T-helper 17 cell (primary cell): ENCODE results near the gene TRIM67. TPM values are rescaled to one million over a fixed set of nuclear protein-coding genes. Genes with fewer than 3 reads are reported as not detected.

Experiments used
- ATAC-seq: fragments of 150-1000 bp; cut with Tn5 transposase; 2 replicates; pipeline ENCODE4 v1.10.0; 2021; ENCODE audit warnings: mild to moderate bottlenecking, moderate library complexity
- DNase-seq, 3 donors: peaks; one replicate each; pipeline versions ENCODE4 v3.0.0 to v3.0.0-alpha.2; 2020 to 2021
- H3K9me3 ChIP-seq: one replicate; pipeline ENCODE4 v1.7.0; 2013; ENCODE audit warnings: low read length, mild to moderate bottlenecking; ENCODE audit not compliant: control insufficient read depth, poor library complexity, severe bottlenecking
- H3K27ac Mint-ChIP-seq: one replicate; pipeline ENCODE4 v1.8.0; 2022; ENCODE audit warnings: mild to moderate bottlenecking, moderate library complexity, mixed read lengths
- H3K27me3 Mint-ChIP-seq: one replicate; pipeline ENCODE4 v1.8.0; 2022; ENCODE audit warnings: mixed read lengths
- H3K36me3 Mint-ChIP-seq: one replicate; pipeline ENCODE4 v1.8.0; 2022; ENCODE audit warnings: low read depth, mixed read lengths
- H3K4me1 Mint-ChIP-seq: one replicate; pipeline ENCODE4 v1.8.0; 2022; ENCODE audit warnings: mild to moderate bottlenecking, mixed read lengths
- H3K4me3 Mint-ChIP-seq: one replicate; pipeline ENCODE4 v1.8.0; 2022; ENCODE audit warnings: mild to moderate bottlenecking, moderate library complexity, mixed read lengths
- total RNA-seq, 4 donors: library from RNA in 2 of 4; stranded (reverse) in 2 of 4; gene quantifications; one replicate each; pipeline ENCODE4 v1.2.3 and lab custom pipeline; 2022 to 2026

The TRIM67 gene
- total RNA-seq, 2 donors from 2014 or later = not detected

GRCh38 chr1:231194476-231194842, 32.6 kb downstream of the TRIM67 start:
- no peak for DNase-seq
- Mint-ChIP-seq H3K27ac (no peak overlapping the region), H3K4me3 (no peak overlapping the region), H3K4me1 (no peaks in the 10 kb centered on the region), H3K36me3 (no peaks in the 10 kb centered on the region), H3K27me3 (peaks cover 39% of the 10 kb centered on the region)
- no peaks in the 10 kb centered on the region for H3K9me3 ChIP-seq
- no peak for ATAC-seq

- Mint-ChIP-seq H3K27me3 (peaks cover 39% of the 10 kb centered on the region), H3K4me3 (no peak overlapping the region), H3K4me1 (no peaks in the 10 kb centered on the region), H3K36me3 (no peaks in the 10 kb centered on the region), H3K27ac (no peak overlapping the region)
- no peaks in the 10 kb centered on the region for H3K9me3 ChIP-seq
- DNase-seq (no peak), ATAC-seq (no peak)
Observed at GRCh38 chr1:231194843-231195516, 33.1 kb downstream of the TRIM67 start.

DNA sequence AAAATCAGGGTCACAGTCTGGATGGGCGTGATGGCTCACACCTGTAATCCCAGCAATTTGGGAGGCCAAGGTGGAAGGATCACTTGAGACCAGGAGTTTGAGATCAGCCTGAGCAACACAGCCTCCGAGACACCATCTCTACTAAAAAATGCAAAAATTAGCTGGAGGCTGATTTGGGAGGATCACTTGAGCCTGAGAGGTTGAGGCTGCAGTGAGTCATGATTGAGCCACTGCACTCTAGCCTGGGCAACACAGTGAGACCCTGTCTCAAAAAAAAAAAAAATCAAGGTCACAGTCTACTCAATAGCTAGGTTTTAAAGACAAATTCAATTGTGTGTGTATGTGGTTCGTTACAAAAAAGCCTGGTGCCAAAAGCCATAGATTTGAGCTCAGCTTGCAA, 34.4 kb downstream of the TRIM67 start:
- DNase-seq (no peak), ATAC-seq (no peak)
- H3K9me3 ChIP-seq = no peaks in the 10 kb centered on the region
- no peaks in the 10 kb centered on the region for H3K36me3 Mint-ChIP-seq
- no peak overlapping the region for H3K4me3 Mint-ChIP-seq
- no peak overlapping the region for H3K27ac Mint-ChIP-seq
- no peaks in the 10 kb centered on the region for H3K4me1 Mint-ChIP-seq
- peaks cover 33% of the 10 kb centered on the region for H3K27me3 Mint-ChIP-seq

- no peaks in the 10 kb centered on the region for H3K36me3 Mint-ChIP-seq
- no peaks in the 10 kb centered on the region for H3K9me3 ChIP-seq
- peaks cover 29% of the 10 kb centered on the region for H3K27me3 Mint-ChIP-seq
- H3K27ac Mint-ChIP-seq = no peak overlapping the region
- ATAC-seq (no peak), DNase-seq (no peak)
- no peak overlapping the region for H3K4me3 Mint-ChIP-seq
- H3K4me1 Mint-ChIP-seq = peaks cover 2% of the 10 kb centered on the region
Observed at GRCh38 chr1:231196728-231197127, 34.9 kb downstream of the TRIM67 start.

GRCh38 chr1:231199868-231200267, 38.0 kb downstream of the TRIM67 start:
- H3K9me3 ChIP-seq = no peaks in the 10 kb centered on the region
- DNase-seq (no peak), ATAC-seq (no peak)
- no peak overlapping the region for H3K27ac Mint-ChIP-seq
- H3K36me3 Mint-ChIP-seq = peaks cover 2% of the 10 kb centered on the region
- no peak overlapping the region for H3K4me3 Mint-ChIP-seq
- H3K27me3 Mint-ChIP-seq = peaks cover 36% of the 10 kb centered on the region
- H3K4me1 Mint-ChIP-seq = peaks cover 9% of the 10 kb centered on the region

DNA sequence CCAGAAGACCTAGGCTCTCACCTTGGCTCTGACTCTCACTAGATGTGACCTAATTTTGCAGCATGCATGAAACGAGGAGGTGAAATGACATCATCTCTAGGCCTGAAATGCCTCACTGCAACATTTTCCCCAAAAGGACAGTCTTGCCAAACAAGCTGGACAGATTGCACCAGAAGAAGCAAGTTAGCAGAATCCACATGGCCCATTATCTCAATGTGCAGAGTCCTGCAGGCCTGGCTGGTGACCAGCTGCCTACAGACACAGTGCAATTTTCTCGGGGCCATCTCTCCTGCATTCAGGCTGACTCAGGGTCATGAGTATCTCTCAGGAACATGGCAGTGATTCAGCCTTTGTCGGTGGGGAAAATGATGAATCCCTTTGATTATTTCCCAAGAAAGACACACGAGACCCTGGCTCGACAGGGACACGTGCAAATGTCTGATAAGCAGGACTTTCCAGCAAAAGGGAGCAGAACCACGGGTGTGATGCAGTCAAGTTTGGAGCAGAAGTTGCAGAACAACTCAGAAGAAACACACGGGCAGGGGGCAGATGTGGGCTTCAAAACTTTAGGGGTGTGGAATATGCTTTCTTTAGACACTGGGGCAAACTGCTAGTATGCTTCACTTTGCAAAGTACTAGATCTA, 38.7 kb downstream of the TRIM67 start:
- H3K27ac Mint-ChIP-seq = no peak overlapping the region
- DNase-seq (no peak), ATAC-seq (no peak)
- H3K36me3 Mint-ChIP-seq = peaks cover 2% of the 10 kb centered on the region
- H3K9me3 ChIP-seq = no peaks in the 10 kb centered on the region
- peaks cover 9% of the 10 kb centered on the region for H3K4me1 Mint-ChIP-seq
- no peak overlapping the region for H3K4me3 Mint-ChIP-seq
- H3K27me3 Mint-ChIP-seq = peaks cover 42% of the 10 kb centered on the region

DNA sequence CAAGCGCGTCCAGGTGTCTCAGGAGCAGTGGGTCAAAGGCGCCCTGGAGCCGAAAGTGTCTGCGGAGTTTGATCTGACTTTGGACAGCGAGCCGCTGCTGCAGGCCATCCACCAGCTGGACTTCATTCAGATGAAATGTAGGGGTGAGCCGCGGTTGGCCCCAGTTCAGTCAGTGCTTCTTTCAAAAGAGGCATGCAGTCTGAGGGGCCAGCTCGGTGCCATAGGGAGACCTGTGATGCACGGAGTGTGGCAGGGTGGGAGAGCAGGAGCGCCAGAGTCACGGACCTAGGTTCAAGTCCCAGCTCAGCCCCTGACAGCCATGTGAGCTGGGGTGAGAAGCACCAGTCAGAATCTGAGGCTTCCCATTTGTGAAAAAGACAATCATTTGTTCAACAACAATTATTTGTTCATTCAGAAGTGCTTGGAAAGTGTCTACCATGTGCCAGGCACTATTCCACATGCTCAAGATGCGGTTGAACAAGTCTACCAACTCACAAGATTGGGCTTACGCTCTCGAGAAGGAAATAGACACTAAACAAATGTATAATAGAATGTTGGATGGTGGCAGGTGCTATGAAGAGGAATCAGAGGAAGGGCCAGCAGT, 39.6 kb downstream of the TRIM67 start:
- Mint-ChIP-seq H3K4me1 (peaks cover 9% of the 10 kb centered on the region), H3K27ac (no peak overlapping the region), H3K4me3 (no peak overlapping the region), H3K27me3 (peaks cover 33% of the 10 kb centered on the region), H3K36me3 (peaks cover 2% of the 10 kb centered on the region)
- ATAC-seq = no peak
- no peaks in the 10 kb centered on the region for H3K9me3 ChIP-seq
- no peak for DNase-seq

GRCh38 chr1:231201979-231202633, 40.2 kb downstream of the TRIM67 start:
- Mint-ChIP-seq H3K4me3 (no peak overlapping the region), H3K4me1 (peaks cover 9% of the 10 kb centered on the region), H3K27me3 (peaks cover 33% of the 10 kb centered on the region), H3K36me3 (peaks cover 2% of the 10 kb centered on the region), H3K27ac (no peak overlapping the region)
- ATAC-seq = no peak
- no peak for DNase-seq
- H3K9me3 ChIP-seq = no peaks in the 10 kb centered on the region

DNA sequence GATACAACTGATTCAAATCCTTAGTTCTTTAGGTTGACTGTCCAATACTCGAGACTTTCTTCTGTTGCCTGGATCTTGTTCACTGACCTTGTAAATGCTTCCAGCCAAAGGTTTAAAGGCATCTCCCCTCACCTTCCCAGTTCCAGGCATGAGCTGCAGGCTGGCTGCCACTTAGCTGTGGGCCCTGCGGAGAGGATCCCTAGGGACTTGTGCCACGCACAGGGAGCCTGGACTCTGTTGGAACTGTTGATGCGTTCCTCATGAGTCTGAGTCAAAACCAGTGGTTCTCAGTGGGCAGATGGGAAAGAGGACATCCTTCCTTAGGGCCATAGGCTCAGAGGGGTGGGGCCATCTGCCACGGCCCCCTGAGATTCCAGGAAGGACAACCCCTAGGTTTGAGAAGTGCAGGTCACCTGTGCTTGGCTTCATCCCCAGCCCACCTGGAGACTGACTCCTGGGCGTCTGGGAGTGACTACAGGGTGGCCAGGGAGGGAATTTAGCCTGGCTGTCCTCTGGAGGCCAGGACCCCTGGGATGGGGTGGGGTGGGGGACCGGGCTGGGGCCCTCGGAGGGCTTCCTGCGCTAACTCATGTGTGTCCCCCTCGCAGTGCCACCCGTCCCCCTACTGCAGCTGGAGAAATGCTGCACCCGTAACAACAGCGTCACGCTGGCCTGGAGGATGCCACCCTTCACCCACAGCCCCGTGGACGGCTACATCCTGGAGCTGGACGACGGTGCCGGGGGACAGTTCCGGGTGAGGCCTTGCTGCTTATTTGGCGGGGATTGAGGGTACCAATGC, 41.6 kb downstream of the TRIM67 start:
- no peak for DNase-seq

GRCh38 chr1:231206856-231207255, 45.0 kb downstream of the TRIM67 start:
- H3K9me3 ChIP-seq = no peaks in the 10 kb centered on the region
- peaks cover 2% of the 10 kb centered on the region for H3K36me3 Mint-ChIP-seq

More for the DNA sequence above, 41.6 kb downstream of the TRIM67 start:
- peaks cover 2% of the 10 kb centered on the region for H3K36me3 Mint-ChIP-seq
- H3K27me3 Mint-ChIP-seq = peaks cover 20% of the 10 kb centered on the region
- no peak overlapping the region for H3K4me3 Mint-ChIP-seq
- H3K4me1 Mint-ChIP-seq = peaks cover 9% of the 10 kb centered on the region
- ATAC-seq = no peak
- no peak overlapping the region for H3K27ac Mint-ChIP-seq
- no peaks in the 10 kb centered on the region for H3K9me3 ChIP-seq

GRCh38 chr1:231207437-231207836, 45.6 kb downstream of the TRIM67 start:
- Mint-ChIP-seq H3K36me3 (peaks cover 2% of the 10 kb centered on the region), H3K27me3 (peaks cover 20% of the 10 kb centered on the region), H3K4me1 (peaks cover 9% of the 10 kb centered on the region)

More at GRCh38 chr1:231206856-231207255, 45.0 kb downstream of the TRIM67 start:
- Mint-ChIP-seq H3K4me1 (peaks cover 12% of the 10 kb centered on the region), H3K4me3 (no peak overlapping the region), H3K27ac (no peak overlapping the region), H3K27me3 (peaks cover 20% of the 10 kb centered on the region)
- DNase-seq (no peak), ATAC-seq (no peak)

GRCh38 chr1:231208980-231209379, 47.1 kb downstream of the TRIM67 start:
- DNase-seq = no peak
- peaks cover 2% of the 10 kb centered on the region for H3K36me3 Mint-ChIP-seq
- no peaks in the 10 kb centered on the region for H3K9me3 ChIP-seq
- H3K27ac Mint-ChIP-seq = peak overlapping the region; percentile 69
- ATAC-seq = no peak
- no peak overlapping the region for H3K4me3 Mint-ChIP-seq
- H3K27me3 Mint-ChIP-seq = peaks cover 20% of the 10 kb centered on the region
- peaks cover 6% of the 10 kb centered on the region for H3K4me1 Mint-ChIP-seq

More at GRCh38 chr1:231207437-231207836, 45.6 kb downstream of the TRIM67 start:
- no peak for ATAC-seq
- no peaks in the 10 kb centered on the region for H3K9me3 ChIP-seq
- H3K27ac Mint-ChIP-seq = no peak overlapping the region
- H3K4me3 Mint-ChIP-seq = no peak overlapping the region
- DNase-seq = no peak

DNA sequence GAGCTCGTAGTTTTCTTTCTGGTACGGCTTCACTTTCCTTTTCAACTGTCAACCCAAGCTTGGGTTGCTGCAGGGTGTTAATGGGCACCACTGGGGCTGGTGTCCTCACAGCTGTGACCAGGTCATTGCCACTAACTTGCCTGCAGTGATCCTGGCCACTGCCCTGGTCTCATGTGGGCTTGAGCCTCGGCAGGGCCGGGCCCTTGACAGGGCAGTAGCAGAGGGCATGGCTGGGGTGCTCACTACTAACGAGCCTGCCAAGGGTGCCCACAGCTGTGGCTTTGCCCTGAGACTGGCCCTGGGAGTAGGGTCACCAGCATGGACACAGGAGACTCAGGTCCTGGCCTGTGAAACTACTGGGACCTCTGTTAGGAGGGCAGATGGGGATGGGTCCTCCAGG, 47.7 kb downstream of the TRIM67 start:
- H3K4me1 Mint-ChIP-seq = peaks cover 6% of the 10 kb centered on the region
- H3K27me3 Mint-ChIP-seq = peaks cover 16% of the 10 kb centered on the region
- H3K9me3 ChIP-seq = no peaks in the 10 kb centered on the region
- H3K27ac Mint-ChIP-seq = peak overlapping the region; percentile 69
- H3K4me3 Mint-ChIP-seq = no peak overlapping the region
- DNase-seq (no peak), ATAC-seq (no peak)
- peaks cover 2% of the 10 kb centered on the region for H3K36me3 Mint-ChIP-seq
